Cardiac muscle cell (in vitro differentiated cells and primary cell): ENCODE measurements around the gene PNMA1. TPM values are rescaled to one million over a fixed set of nuclear protein-coding genes. Genes with fewer than 3 reads are reported as not detected.

ENCODE experiments used
- DNase-seq, 2 donors: peaks; one replicate each; pipeline versions ENCODE4 v3.0.0 to v3.0.0-alpha.2; 2010 to 2017; ENCODE audit warnings: low read depth in 1 of 2, low spot score in 1 of 2
- H3K27ac ChIP-seq: fragments of 200-600 bp; sonication (generic); 2 replicates; pipeline ENCODE4 v1.5.1; 2016
- H3K27me3 ChIP-seq: fragments of 200-600 bp; sonication (generic); 2 replicates; pipeline ENCODE4 v1.6.0; 2016; ENCODE audit warnings: control low read depth
- H3K36me3 ChIP-seq: fragments of 200-600 bp; sonication (generic); 2 replicates; pipeline ENCODE4 v1.5.1; 2016; ENCODE audit warnings: control low read depth
- H3K4me1 ChIP-seq: fragments of 200-600 bp; sonication (generic); 2 replicates; pipeline ENCODE4 v1.8.1; 2017; ENCODE audit warnings: low read depth, mild to moderate bottlenecking, mixed run types
- H3K4me3 ChIP-seq: fragments of 200-600 bp; sonication (generic); 2 replicates; pipeline ENCODE4 v1.5.1; 2016; ENCODE audit warnings: mild to moderate bottlenecking
- H3K9me3 ChIP-seq: fragments of 200-600 bp; sonication (generic); 2 replicates; pipeline ENCODE4 v1.5.1; 2017; ENCODE audit warnings: low read depth, mild to moderate bottlenecking, control low read depth
- CTCF ChIP-seq: IDR thresholded peaks from 2 replicates; pipeline ENCODE4 v1.5.1; 2012; ENCODE audit warnings: low read depth, mild to moderate bottlenecking, low read length
- polyA plus RNA-seq: library from polyadenylated mRNA; unstranded; fragments of >200 nt; fragmentation: Nextera tagmentation; extraction: Ambion mirVana; gene quantifications from 2 replicates; pipeline ENCODE4 v1.2.1, GENCODE V29; 2016
- total RNA-seq: library from RNA; depleted of rRNA; stranded (reverse); fragments of >200 nt; gene quantifications from 2 replicates; pipeline ENCODE4 v1.2.3, GENCODE V29; 2016

PNMA1 gene
- total and polyA plus RNA-seq, 2 experiments from 2014 or later: 39.9 to 77.4 TPM

- Histone ChIP-seq H3K4me3 (no peak overlapping the region), H3K9me3 (no peaks in the 10 kb centered on the region), H3K4me1 (peaks cover 13% of the 10 kb centered on the region), H3K36me3 (peaks cover 33% of the 10 kb centered on the region), H3K27ac (no peak overlapping the region), H3K27me3 (no peaks in the 10 kb centered on the region)
- TF ChIP-seq CTCF: no peak
- no peak for DNase-seq
These were observed 8.4 kb upstream of the PNMA1 start for GRCh38 chr14:73722581-73722980.

- TF ChIP-seq CTCF: no peak
- no peak overlapping the region for H3K4me3 ChIP-seq
- H3K36me3 ChIP-seq: peaks cover 31% of the 10 kb centered on the region
- H3K4me1 ChIP-seq: peaks cover 7% of the 10 kb centered on the region
- H3K27ac ChIP-seq: no peak overlapping the region
- DNase-seq: no peak
- H3K9me3 ChIP-seq: no peaks in the 10 kb centered on the region
- no peaks in the 10 kb centered on the region for H3K27me3 ChIP-seq
These were observed 7.1 kb upstream of the PNMA1 start for GRCh38 chr14:73721101-73721821.

- Histone ChIP-seq H3K4me1 (peaks cover 5% of the 10 kb centered on the region), H3K27ac (no peak overlapping the region), H3K9me3 (no peaks in the 10 kb centered on the region), H3K27me3 (no peaks in the 10 kb centered on the region), H3K4me3 (no peak overlapping the region), H3K36me3 (peaks cover 31% of the 10 kb centered on the region)
- no peak for DNase-seq
- no peak for TF ChIP-seq CTCF
These were observed 6.5 kb upstream of the PNMA1 start for GRCh38 chr14:73720636-73721035.

- Histone ChIP-seq H3K4me3 (no peak overlapping the region), H3K36me3 (peaks cover 27% of the 10 kb centered on the region), H3K27me3 (no peaks in the 10 kb centered on the region), H3K27ac (no peak overlapping the region), H3K4me1 (peaks cover 5% of the 10 kb centered on the region), H3K9me3 (no peaks in the 10 kb centered on the region)
- no peak for DNase-seq
- no peak for TF ChIP-seq CTCF
These were observed 5.6 kb upstream of the PNMA1 start for GRCh38 chr14:73719791-73720190.

GRCh38 chr14:73719361-73719760, 5.2 kb upstream of the PNMA1 start:
- Histone ChIP-seq H3K9me3 (no peaks in the 10 kb centered on the region), H3K4me1 (peaks cover 5% of the 10 kb centered on the region), H3K27ac (no peak overlapping the region), H3K36me3 (peaks cover 27% of the 10 kb centered on the region), H3K4me3 (no peak overlapping the region), H3K27me3 (no peaks in the 10 kb centered on the region)
- TF ChIP-seq CTCF: no peak
- no peak for DNase-seq
